Prostate gland (tissue), 2 donors: ENCODE measurements around the gene SLC13A3.

Experiments
- CTCF ChIP-seq, 4 experiments: fragments of 200-600 bp in 2 of 4; fragments of 450-650 bp in 2 of 4; sonication (generic) in 2 of 4; IDR thresholded peaks; 1 replicate in 3 of 4; 2 replicates in 1 of 4; pipeline ENCODE4 v1.5.1; 2016 to 2019; ENCODE audit warnings: antibody characterized with exemption in 4 of 4, mild to moderate bottlenecking in 2 of 4, moderate library complexity in 2 of 4
- POLR2A ChIP-seq: fragments of 450-650 bp; IDR thresholded peaks from one replicate; pipeline ENCODE4 v1.6.1; 2016; ENCODE audit warnings: antibody characterized with exemption, mild to moderate bottlenecking
- POLR2AphosphoS5 ChIP-seq: sonication (generic); formaldehyde crosslinking; IDR thresholded peaks from one replicate; pipeline ENCODE4 v1.6.1; 2017; ENCODE audit warnings: antibody characterized with exemption

GRCh38 chr20:46699651-46700359 is 48.5 kb upstream of the SLC13A3 start:
- TF ChIP-seq POLR2AphosphoS5 (no peak), POLR2A (no peak), CTCF (IDR thresholded peaks at IDR 0.05) (peak in 2 of 4 experiments; percentile 27 to 48)
